ENCODE measurements around the gene PDE10A.

Gene PDE10A

GRCh38 chr6:165674155-165675029, 11.4 kb upstream of the PDE10A start:
- DNase-seq (ENCODE audit: low spot score): no peak
- in situ Hi-C loops (cut with MboI; ENCODE audit: low sequenced_read_pairs, unreplicated experiment): no loop called here
- no peak for TF ChIP-seq CTCF (IDR thresholded peaks at IDR 0.05; ENCODE audit: borderline replicate concordance, control extremely low read depth, extremely low read depth, insufficient read depth, missing control alignments)

DNA sequence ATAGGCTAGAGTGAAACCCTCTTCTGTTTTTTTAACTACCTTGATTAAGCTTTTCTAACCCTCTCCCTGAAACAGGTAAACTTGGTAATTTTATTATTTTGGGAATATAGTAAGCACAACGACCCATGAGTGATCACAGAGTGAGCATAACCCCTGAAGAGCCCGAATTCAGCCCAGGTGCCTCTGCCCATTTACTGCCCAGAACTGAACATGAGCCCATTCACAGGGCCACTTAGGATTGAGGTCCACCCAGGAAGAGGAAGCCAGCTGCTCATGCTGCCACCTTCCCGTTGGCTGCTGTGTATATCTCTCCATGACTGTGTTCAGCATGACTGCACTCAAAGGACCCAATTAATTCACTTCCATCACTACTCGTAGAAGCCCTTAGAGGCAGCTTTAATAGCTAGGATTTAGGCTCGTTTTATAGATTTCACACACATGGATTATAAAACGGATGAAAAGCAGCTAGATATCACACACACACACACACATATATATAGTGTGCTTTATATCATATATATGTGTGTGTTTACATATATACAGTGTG, 8.3 kb upstream of the PDE10A start:
- no peak for DNase-seq (ENCODE audit: low spot score)
- in situ Hi-C loops (cut with MboI; ENCODE audit: low sequenced_read_pairs, unreplicated experiment): no loop called here
- TF ChIP-seq CTCF (IDR thresholded peaks at IDR 0.05; ENCODE audit: borderline replicate concordance, control extremely low read depth, extremely low read depth, insufficient read depth, missing control alignments): no peak

DNA sequence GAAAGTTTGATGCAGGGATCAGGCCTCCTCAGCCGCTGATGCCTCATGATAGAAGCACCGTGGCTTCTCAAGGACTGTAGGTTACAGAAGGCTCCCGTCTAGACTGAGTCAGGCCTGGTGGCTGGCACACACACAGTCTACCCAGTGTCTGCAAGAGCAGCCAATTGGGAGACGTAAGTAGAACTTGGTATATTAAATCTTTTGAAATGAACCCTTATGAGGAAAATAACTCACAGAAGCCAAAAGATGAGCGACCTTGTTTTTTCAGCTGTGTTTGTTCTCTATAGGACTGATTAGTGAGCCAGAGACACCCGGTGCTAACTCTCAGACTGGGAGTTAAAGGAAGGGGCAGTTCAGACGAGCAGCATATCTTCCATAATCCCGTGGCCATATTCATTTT, 5.9 kb upstream of the PDE10A start:
- no peak for DNase-seq (ENCODE audit: low spot score)
- in situ Hi-C loops (cut with MboI; ENCODE audit: low sequenced_read_pairs, unreplicated experiment): no loop called here
- TF ChIP-seq CTCF (IDR thresholded peaks at IDR 0.05; ENCODE audit: borderline replicate concordance, control extremely low read depth, extremely low read depth, insufficient read depth, missing control alignments): no peak

DNA sequence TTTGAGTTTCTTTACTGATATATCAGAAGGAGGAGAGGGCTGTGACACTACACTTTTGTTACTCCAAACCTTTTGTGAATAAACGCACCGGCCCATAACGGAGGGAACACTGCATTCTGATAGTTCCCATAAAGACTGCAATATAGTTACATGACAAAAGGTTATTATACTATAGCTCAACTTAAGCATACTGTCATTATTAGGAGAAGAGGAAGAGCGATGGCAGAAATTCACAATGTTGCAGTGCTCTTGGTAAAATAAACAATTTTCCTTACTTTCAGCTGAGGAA, 2.3 kb upstream of the PDE10A start:
- TF ChIP-seq CTCF (IDR thresholded peaks at IDR 0.05; ENCODE audit: borderline replicate concordance, control extremely low read depth, extremely low read depth, insufficient read depth, missing control alignments): no peak
- in situ Hi-C loops (cut with MboI; ENCODE audit: low sequenced_read_pairs, unreplicated experiment): no loop called here
- DNase-seq (ENCODE audit: low spot score): no peak

DNA sequence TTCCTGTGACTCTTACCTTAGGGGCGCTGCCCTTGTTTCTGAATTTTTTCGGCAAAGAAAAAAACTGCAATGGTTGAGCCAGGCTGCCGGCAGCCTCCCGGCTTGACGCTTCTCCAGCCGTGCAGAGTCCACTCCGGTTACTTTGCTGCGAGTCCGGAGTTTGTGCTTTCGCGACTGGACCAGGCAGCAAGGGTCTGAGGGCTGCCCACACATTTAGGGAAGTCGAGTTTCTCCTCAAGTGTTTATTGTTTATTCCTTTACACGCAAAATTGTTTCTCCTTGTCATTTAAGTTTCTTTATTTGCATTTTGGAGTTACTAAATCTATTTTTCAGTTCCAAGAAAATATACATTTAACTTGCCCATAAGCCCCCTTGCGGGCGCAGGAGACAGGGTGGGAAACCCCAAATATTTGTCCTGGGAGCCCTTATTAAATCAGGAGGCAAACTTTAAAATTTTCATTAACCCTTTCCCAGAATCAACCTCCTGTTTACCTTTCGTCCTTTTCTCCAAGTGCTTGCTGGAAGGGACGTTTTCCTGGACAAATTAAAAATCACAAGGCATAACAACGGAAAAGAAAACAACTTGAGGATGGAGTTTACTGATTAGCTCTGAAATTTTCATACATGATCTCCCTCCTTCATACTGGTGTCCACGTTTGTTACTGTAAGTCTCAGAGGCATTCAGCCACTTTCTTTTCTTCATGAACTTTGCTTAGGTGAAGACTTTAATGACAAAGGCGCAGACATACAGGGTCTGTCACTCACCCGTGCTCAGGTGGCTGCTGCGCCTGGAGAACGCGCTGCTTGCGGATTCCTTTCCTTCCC, 1.7 kb upstream of the PDE10A start:
- DNase-seq (ENCODE audit: low spot score): no peak
- TF ChIP-seq CTCF (IDR thresholded peaks at IDR 0.05; ENCODE audit: borderline replicate concordance, control extremely low read depth, extremely low read depth, insufficient read depth, missing control alignments): no peak
- in situ Hi-C loops (cut with MboI; ENCODE audit: low sequenced_read_pairs, unreplicated experiment): no loop called here

DNA sequence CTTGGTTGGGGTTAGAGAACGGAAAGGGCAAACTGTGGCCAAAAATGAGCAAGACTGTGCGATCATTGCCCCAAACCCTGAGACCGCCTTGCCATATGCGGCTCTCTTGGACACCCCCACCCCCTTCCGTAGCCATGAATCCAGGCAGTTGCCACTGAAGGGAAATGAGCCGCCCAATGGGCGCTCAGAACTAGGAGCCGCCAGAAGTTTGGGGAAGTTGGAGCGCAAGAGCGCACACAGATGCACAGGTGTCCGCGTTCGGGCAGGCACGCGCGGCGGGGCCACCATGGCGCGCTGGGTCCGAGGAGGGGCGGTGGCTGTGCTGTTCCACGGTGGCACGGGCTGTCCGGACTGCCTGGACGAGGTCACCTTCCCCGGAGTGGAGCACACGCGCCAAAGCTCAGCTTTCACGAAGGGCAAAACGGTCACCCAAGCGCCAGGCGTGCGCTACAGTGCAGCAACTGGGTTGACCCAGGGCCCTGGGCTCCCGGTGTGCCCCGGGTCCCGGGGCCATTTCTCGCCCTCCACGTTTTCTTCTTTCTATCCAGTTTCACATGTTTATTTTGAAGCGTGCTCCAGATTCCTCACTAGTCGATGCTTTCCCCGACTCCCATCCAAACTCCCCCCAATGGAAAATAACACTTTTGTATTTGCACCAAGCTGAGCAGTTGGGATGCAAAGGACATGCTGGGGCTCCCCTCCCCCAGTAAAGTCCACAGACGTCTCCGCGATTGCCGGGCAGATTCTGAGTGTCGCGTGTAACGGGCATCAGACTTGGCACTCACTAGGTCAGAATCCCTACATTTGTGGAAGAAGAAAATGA, 906 bp upstream of the PDE10A start:
- no peak for TF ChIP-seq CTCF (IDR thresholded peaks at IDR 0.05; ENCODE audit: borderline replicate concordance, control extremely low read depth, extremely low read depth, insufficient read depth, missing control alignments)
- in situ Hi-C loops (cut with MboI; ENCODE audit: low sequenced_read_pairs, unreplicated experiment): no loop called here
- no peak for DNase-seq (ENCODE audit: low spot score)

Measured in GM13976 (cell line).